ENCODE results near the gene ARG2.
A peak's percentile ranks its signal among the peaks of the same experiment; 100 is the strongest.

The ARG2 gene

DNA sequence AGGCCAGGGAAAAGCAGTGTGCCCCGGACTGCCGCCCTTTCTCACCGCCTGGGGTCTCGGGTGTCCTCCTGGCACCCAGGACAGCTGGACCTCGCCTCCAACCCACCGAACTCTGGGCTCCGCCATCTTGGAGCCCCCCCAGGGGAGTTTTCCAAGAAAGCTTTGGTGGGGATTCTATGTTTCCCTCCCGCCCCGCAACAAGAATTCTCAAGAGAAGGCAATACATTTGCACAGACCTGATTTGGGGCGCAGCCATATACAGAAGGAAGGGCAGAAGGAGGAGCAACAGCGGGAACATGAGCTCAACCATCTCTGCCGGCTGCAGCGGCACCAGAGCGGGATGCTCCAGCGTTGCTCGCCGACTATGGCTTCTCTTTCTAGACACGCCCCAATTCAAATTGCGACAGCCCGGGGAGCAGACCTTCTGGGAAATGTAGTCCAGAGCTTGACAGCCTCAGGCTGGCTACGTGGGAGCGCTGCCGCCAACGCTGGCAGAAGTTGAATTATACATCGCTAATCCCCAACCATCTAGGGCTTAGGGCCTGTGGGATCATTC is 75.8 kb downstream of the ARG2 start, which contains the start of gene RDH11:
Gene RDH11 (minus strand): TSS at position 371 of the 556 bp plus-strand sequence. CDS start 61 bp downstream, at position 310.
- DNase-seq: peak; percentile 78

DNA sequence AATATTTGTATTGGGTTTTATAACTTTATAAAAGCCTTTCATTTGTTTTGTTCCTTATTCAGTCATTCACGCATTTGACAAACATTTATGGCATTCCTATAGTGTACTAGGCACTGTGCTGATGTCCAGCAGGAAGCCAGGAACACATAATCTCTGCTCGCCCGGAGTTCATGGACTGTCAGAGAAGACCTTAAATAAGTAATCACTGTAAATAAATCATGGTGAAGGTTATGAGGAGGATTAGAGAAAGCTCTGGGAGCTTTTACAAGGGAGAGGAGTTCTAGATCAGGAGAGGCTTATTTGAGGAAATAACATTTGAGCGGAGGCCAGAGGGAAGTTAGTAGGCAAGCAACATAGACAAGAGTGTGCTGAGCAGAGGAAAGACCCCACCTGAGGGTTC is 77.3 kb downstream of the ARG2 start:
- DNase-seq: no peak

DNA sequence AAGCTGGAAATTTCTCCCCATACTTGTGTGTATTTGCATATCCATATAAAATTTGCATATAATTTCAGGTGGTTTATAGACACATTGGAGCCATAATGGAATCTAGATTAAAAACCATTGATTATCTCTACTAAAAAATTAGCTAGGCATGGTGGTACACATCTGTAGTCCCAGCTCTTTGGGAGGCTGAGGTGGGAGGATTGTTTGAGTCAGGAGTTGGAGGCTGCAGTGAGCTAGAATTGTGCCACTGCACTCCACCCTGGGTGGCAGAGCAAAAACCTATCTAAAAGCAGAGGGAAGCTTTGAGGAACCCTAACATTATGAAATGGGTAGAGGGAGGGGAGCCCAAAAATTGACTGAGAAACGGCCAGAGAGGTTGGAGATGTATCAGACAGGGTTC is 78.5 kb downstream of the ARG2 start:
- no peak for DNase-seq
